ENCODE results near the gene PLEKHM2. TPM values are rescaled to one million over a fixed set of nuclear protein-coding genes. Genes with fewer than 3 reads are reported as not detected.

Gene PLEKHM2
- polyA plus RNA-seq, 1 donor (not counting 4 experiments of a cell fraction or from before 2014, with no cell fraction given): 30.0 TPM

GRCh38 chr1:15733218-15733725, 49.2 kb downstream of the PLEKHM2 start:
- no peak overlapping the region for H3K27ac ChIP-seq (ENCODE audit: control insufficient read depth, insufficient read depth, low read length)
- H3K9me3 ChIP-seq (ENCODE audit: control insufficient read depth, low read depth, low read length): no peaks in the 10 kb centered on the region
- H3K4me1 ChIP-seq (ENCODE audit: control insufficient read depth, extremely low read depth, insufficient read depth, low read length): peaks cover 10% of the 10 kb centered on the region
- H3K4me2 ChIP-seq (ENCODE audit: control insufficient read depth, extremely low read depth, insufficient read depth, low read depth, low read length): no peak overlapping the region
- no peak for TF ChIP-seq EZH2 (IDR thresholded peaks at IDR 0.05; ENCODE audit: low read length)
- no peak for TF ChIP-seq CTCF (optimal IDR thresholded peaks at IDR 0.05 in 1 of 3, IDR thresholded peaks at IDR 0.05 in 1 of 3, conservative IDR thresholded peaks at IDR 0.05 in 1 of 3; ENCODE audit: extremely low read depth in 1 of 3, insufficient read depth in 2 of 3, low read length in 3 of 3)
- DNase-seq (ENCODE audit: low read depth, low spot score) (no peak), FAIRE-seq (no peak)
- H3K4me3 ChIP-seq (ENCODE audit: control insufficient read depth in 2 of 3, extremely low read depth in 1 of 3, insufficient read depth in 2 of 3, low read depth in 1 of 3, low read length in 3 of 3): no peak overlapping the region
- no peaks in the 10 kb centered on the region for H3K27me3 ChIP-seq (ENCODE audit: control insufficient read depth, extremely low read depth, insufficient read depth, low read length)
- no peak overlapping the region for H3K9ac ChIP-seq (ENCODE audit: control insufficient read depth, extremely low read depth, insufficient read depth, low read length)
- no peaks in the 10 kb centered on the region for H3K9me1 ChIP-seq (ENCODE audit: control insufficient read depth, extremely low read depth, insufficient read depth, low read length)
- dilution Hi-C loops (cut with MboI; ENCODE audit: extremely low pct_ligation_motif_present, low sequenced_read_pairs): no loop called here
- H4K20me1 ChIP-seq (ENCODE audit: control insufficient read depth, extremely low read depth, insufficient read depth, low read length): no peaks in the 10 kb centered on the region
- no peak overlapping the region for H2AFZ ChIP-seq (ENCODE audit: control insufficient read depth, low read length)
- H3K36me3 ChIP-seq (ENCODE audit: control insufficient read depth in 2 of 2, extremely low read depth in 1 of 2, insufficient read depth in 2 of 2, low read length in 2 of 2): peaks cover 31 to 37% of the 10 kb centered on the region in 2 experiments
- H3K79me2 ChIP-seq (ENCODE audit: control insufficient read depth, insufficient read depth, low read length): no peaks in the 10 kb centered on the region

GRCh38 chr1:15733726-15734226, 49.7 kb downstream of the PLEKHM2 start:
- TF ChIP-seq EZH2 (IDR thresholded peaks at IDR 0.05; ENCODE audit: low read length): no peak
- TF ChIP-seq CTCF (optimal IDR thresholded peaks at IDR 0.05 in 1 of 3, IDR thresholded peaks at IDR 0.05 in 1 of 3, conservative IDR thresholded peaks at IDR 0.05 in 1 of 3; ENCODE audit: extremely low read depth in 1 of 3, insufficient read depth in 2 of 3, low read length in 3 of 3): no peak
- FAIRE-seq: no peak

More at GRCh38 chr1:15733726-15734226, 49.7 kb downstream of the PLEKHM2 start:
- Histone ChIP-seq H2AFZ (ENCODE audit: control insufficient read depth, low read length) (no peak overlapping the region), H3K27ac (ENCODE audit: control insufficient read depth, insufficient read depth, low read length) (no peak overlapping the region), H3K4me3 (ENCODE audit: control insufficient read depth in 2 of 3, extremely low read depth in 1 of 3, insufficient read depth in 2 of 3, low read depth in 1 of 3, low read length in 3 of 3) (no peak overlapping the region), H3K9me3 (ENCODE audit: control insufficient read depth, low read depth, low read length) (no peaks in the 10 kb centered on the region), H3K79me2 (ENCODE audit: control insufficient read depth, insufficient read depth, low read length) (no peaks in the 10 kb centered on the region), H3K9me1 (ENCODE audit: control insufficient read depth, extremely low read depth, insufficient read depth, low read length) (no peaks in the 10 kb centered on the region), H3K4me1 (ENCODE audit: control insufficient read depth, extremely low read depth, insufficient read depth, low read length) (peaks cover 10% of the 10 kb centered on the region), H3K36me3 (ENCODE audit: control insufficient read depth in 2 of 2, extremely low read depth in 1 of 2, insufficient read depth in 2 of 2, low read length in 2 of 2) (peaks cover 28 to 33% of the 10 kb centered on the region in 2 experiments), H4K20me1 (ENCODE audit: control insufficient read depth, extremely low read depth, insufficient read depth, low read length) (no peaks in the 10 kb centered on the region), H3K27me3 (ENCODE audit: control insufficient read depth, extremely low read depth, insufficient read depth, low read length) (no peaks in the 10 kb centered on the region), H3K9ac (ENCODE audit: control insufficient read depth, extremely low read depth, insufficient read depth, low read length) (no peak overlapping the region), H3K4me2 (ENCODE audit: control insufficient read depth, extremely low read depth, insufficient read depth, low read depth, low read length) (no peak overlapping the region)
- dilution Hi-C loops (cut with MboI; ENCODE audit: extremely low pct_ligation_motif_present, low sequenced_read_pairs): no loop called here
- no peak for DNase-seq (ENCODE audit: low read depth, low spot score)

All from keratinocyte (primary cell).